Nephron (organoid): Measurements from ENCODE around the gene PCDHA5.
"Not testable (repeated sequence)": the region's sequence is repeated elsewhere in the genome, so short reads cannot be mapped to it uniquely, and the experiment has no call there.

ENCODE experiments used
- H3K27ac Mint-ChIP-seq, 3 experiments: 2 replicates each; pipeline ENCODE4 v1.8.0; 2020; ENCODE audit warnings: mixed read lengths in 3 of 3, mild to moderate bottlenecking in 2 of 3, moderate library complexity in 1 of 3
- H3K27me3 Mint-ChIP-seq: 2 replicates; pipeline ENCODE4 v1.8.0; 2021; ENCODE audit warnings: low read depth, mild to moderate bottlenecking, moderate library complexity, mixed read lengths
- H3K36me3 Mint-ChIP-seq: 2 replicates; pipeline ENCODE4 v1.8.0; 2020; ENCODE audit warnings: low read depth, mixed read lengths
- H3K4me1 Mint-ChIP-seq: 2 replicates; pipeline ENCODE4 v1.8.0; 2020; ENCODE audit warnings: mixed read lengths
- H3K4me3 Mint-ChIP-seq, 3 experiments: 2 replicates each; pipeline ENCODE4 v1.8.0; 2020; ENCODE audit warnings: mild to moderate bottlenecking in 3 of 3, mixed read lengths in 3 of 3, moderate library complexity in 2 of 3
- H3K9me3 Mint-ChIP-seq: 2 replicates; pipeline ENCODE4 v1.8.0; 2020; ENCODE audit warnings: mixed read lengths
- CTCF ChIP-seq, 3 experiments: fragments of 200-600 bp; sonication (generic); IDR thresholded peaks; one replicate each; pipeline ENCODE4 v1.5.0; 2021; ENCODE audit warnings: antibody characterized with exemption in 3 of 3; ENCODE audit not compliant: unreplicated experiment in 3 of 3

The PCDHA5 gene

GRCh38 chr5:140821375-140822280 lies at the start of gene PCDHA5:
Gene PCDHA5, plus strand, starts transcription at chr5:140821613.
- Mint-ChIP-seq H3K27ac (no peak within 1 kb of the TSS), H3K4me1 (no peaks in the 10 kb centered on the region), H3K4me3 (no peak within 1 kb of the TSS), H3K36me3 (peaks cover 71% of the 10 kb centered on the region), H3K9me3 (peaks cover 39% of the 10 kb centered on the region), H3K27me3 (no peaks in the 10 kb centered on the region)
- no peak for TF ChIP-seq CTCF (IDR thresholded peaks at IDR 0.05; ENCODE audit: unreplicated experiment in 3 of 3)

GRCh38 chr5:140780512-140780911 lies 40.9 kb upstream of the PCDHA5 start:
- H3K36me3 Mint-ChIP-seq = peaks cover 9% of the 10 kb centered on the region
- H3K4me3 Mint-ChIP-seq = no peak overlapping the region
- no peak for TF ChIP-seq CTCF (IDR thresholded peaks at IDR 0.05; ENCODE audit: unreplicated experiment in 3 of 3)
- no peaks in the 10 kb centered on the region for H3K4me1 Mint-ChIP-seq
- no peaks in the 10 kb centered on the region for H3K27me3 Mint-ChIP-seq
- peaks cover 74% of the 10 kb centered on the region for H3K9me3 Mint-ChIP-seq
- no peak overlapping the region for H3K27ac Mint-ChIP-seq

- H3K27ac Mint-ChIP-seq = no peak within 1 kb of the TSS
- H3K4me3 Mint-ChIP-seq = no peak within 1 kb of the TSS
- no peaks in the 10 kb centered on the region for H3K4me1 Mint-ChIP-seq
- no peaks in the 10 kb centered on the region for H3K27me3 Mint-ChIP-seq
- peaks cover 52% of the 10 kb centered on the region for H3K9me3 Mint-ChIP-seq
- peaks cover 15% of the 10 kb centered on the region for H3K36me3 Mint-ChIP-seq
- no peak for TF ChIP-seq CTCF (IDR thresholded peaks at IDR 0.05; ENCODE audit: unreplicated experiment in 3 of 3)
These were observed 35.3 kb upstream of the PCDHA5 start, which contains the start of gene PCDHA1 for GRCh38 chr5:140785905-140786686. Gene PCDHA1, plus strand, starts transcription at chr5:140786140.

GRCh38 chr5:140787422-140787821 lies 34.0 kb upstream of the PCDHA5 start:
- H3K4me1 Mint-ChIP-seq, H3K27ac Mint-ChIP-seq, H3K4me3 Mint-ChIP-seq, H3K27me3 Mint-ChIP-seq: not testable (repeated sequence)
- peaks cover 54% of the 10 kb centered on the region for H3K9me3 Mint-ChIP-seq
- H3K36me3 Mint-ChIP-seq = peaks cover 15% of the 10 kb centered on the region

GRCh38 chr5:140787849-140788504 lies 33.4 kb upstream of the PCDHA5 start:
- H3K27ac Mint-ChIP-seq, H3K27me3 Mint-ChIP-seq, H3K4me1 Mint-ChIP-seq, H3K4me3 Mint-ChIP-seq: not testable (repeated sequence)
- peaks cover 16% of the 10 kb centered on the region for H3K36me3 Mint-ChIP-seq
- H3K9me3 Mint-ChIP-seq = peaks cover 54% of the 10 kb centered on the region

GRCh38 chr5:140791089-140791488 lies 30.3 kb upstream of the PCDHA5 start:
- Mint-ChIP-seq H3K36me3 (peaks cover 32% of the 10 kb centered on the region), H3K27ac (no peak overlapping the region), H3K9me3 (peaks cover 61% of the 10 kb centered on the region), H3K27me3 (no peaks in the 10 kb centered on the region), H3K4me1 (no peaks in the 10 kb centered on the region), H3K4me3 (no peak overlapping the region)
- no peak for TF ChIP-seq CTCF (IDR thresholded peaks at IDR 0.05; ENCODE audit: unreplicated experiment in 3 of 3)
